HTR-8/SVneo (cell line): ENCODE results near the gene ANAPC16.
"Not testable (repeated sequence)": the region's sequence is repeated elsewhere in the genome, so short reads cannot be mapped to it uniquely, and the experiment has no call there.

Experiments used
- DNase-seq: peaks from one replicate; pipeline ENCODE4 v3.0.0; 2011; ENCODE audit warnings: low spot score, mixed read lengths; ENCODE audit not compliant: insufficient read length
- FAIRE-seq: peaks from 2 replicates; lab custom pipeline; 2011; peaks lifted over from hg19 to GRCh38; lab: Jason Lieb, UNC

ANAPC16 gene

GRCh38 chr10:72240371-72240770, 24.6 kb downstream of the ANAPC16 start:
- FAIRE-seq (no peak), DNase-seq (no peak)

GRCh38 chr10:72241691-72242252, 26.0 kb downstream of the ANAPC16 start:
- DNase-seq, result no peak
- FAIRE-seq, result no peak

GRCh38 chr10:72242675-72243074, 26.9 kb downstream of the ANAPC16 start:
- FAIRE-seq (no peak), DNase-seq (no peak)

GRCh38 chr10:72243822-72244437, 28.1 kb downstream of the ANAPC16 start:
- DNase-seq (peak; percentile 71), FAIRE-seq (no peak)

- no peak for FAIRE-seq
These were observed 28.8 kb downstream of the ANAPC16 start for GRCh38 chr10:72244573-72245038.

GRCh38 chr10:72245949-72246525, 30.2 kb downstream of the ANAPC16 start:
- FAIRE-seq (no peak), DNase-seq (no peak)

More at GRCh38 chr10:72244573-72245038, 28.8 kb downstream of the ANAPC16 start:
- DNase-seq, result no peak

- DNase-seq (no peak), FAIRE-seq (no peak)
These were observed 32.8 kb downstream of the ANAPC16 start for GRCh38 chr10:72248468-72249151.

- FAIRE-seq, DNase-seq: not testable (repeated sequence)
These were observed 33.5 kb downstream of the ANAPC16 start for GRCh38 chr10:72249176-72249862.

GRCh38 chr10:72250666-72251065, 34.9 kb downstream of the ANAPC16 start:
- DNase-seq, result no peak
- no peak for FAIRE-seq

GRCh38 chr10:72251635-72252034, 35.8 kb downstream of the ANAPC16 start:
- FAIRE-seq, result no peak
- DNase-seq, result no peak

GRCh38 chr10:72252972-72253371, 37.2 kb downstream of the ANAPC16 start:
- no peak for DNase-seq
- FAIRE-seq, result no peak

GRCh38 chr10:72253578-72253977, 37.8 kb downstream of the ANAPC16 start:
- FAIRE-seq (no peak), DNase-seq (no peak)

GRCh38 chr10:72254813-72255568, 39.2 kb downstream of the ANAPC16 start:
- FAIRE-seq, result peak; percentile 26
- peak; percentile 83 for DNase-seq

- no peak for DNase-seq
- FAIRE-seq, result no peak
These were observed 40.3 kb downstream of the ANAPC16 start for GRCh38 chr10:72255977-72256729.

GRCh38 chr10:72257051-72257892, 41.5 kb downstream of the ANAPC16 start:
- FAIRE-seq, result no peak
- DNase-seq, result no peak

GRCh38 chr10:72258617-72259016, 42.8 kb downstream of the ANAPC16 start:
- FAIRE-seq (no peak), DNase-seq (no peak)

GRCh38 chr10:72259491-72260238, 43.9 kb downstream of the ANAPC16 start:
- no peak for DNase-seq
- no peak for FAIRE-seq
